GM19455 (cell line): Measurements from ENCODE around the gene PLXNA2.

Experiments
- ATAC-seq: cut with Tn5 transposase; IDR thresholded peaks from one replicate; pipeline ENCODE4 v1.9.1; 2021; ENCODE audit not compliant: unreplicated experiment

The PLXNA2 gene

GRCh38 chr1:208101661-208102431 lies 142.3 kb downstream of the PLXNA2 start:
- ATAC-seq = no peak

GRCh38 chr1:208100906-208101305 lies 143.3 kb downstream of the PLXNA2 start:
- no peak for ATAC-seq

DNA sequence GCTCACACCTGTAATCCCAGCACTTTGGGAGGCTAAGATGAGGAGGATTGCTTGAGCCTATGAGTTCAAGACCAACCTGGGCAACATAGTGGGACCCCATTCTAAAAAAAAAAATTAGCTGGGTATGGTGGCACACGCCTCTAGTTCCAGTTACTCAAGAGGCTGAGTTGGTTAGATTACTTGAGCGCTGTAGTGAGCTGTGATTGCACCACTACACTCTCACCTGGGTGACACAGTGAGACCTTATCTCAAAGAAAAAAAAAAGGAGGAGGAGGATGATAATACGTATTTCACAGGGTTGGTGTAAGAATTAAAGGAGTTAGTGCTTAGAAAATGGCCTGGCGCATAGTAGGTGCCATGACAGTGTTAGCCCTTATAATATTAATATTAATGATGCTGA lies 144.1 kb downstream of the PLXNA2 start:
- ATAC-seq = no peak

DNA sequence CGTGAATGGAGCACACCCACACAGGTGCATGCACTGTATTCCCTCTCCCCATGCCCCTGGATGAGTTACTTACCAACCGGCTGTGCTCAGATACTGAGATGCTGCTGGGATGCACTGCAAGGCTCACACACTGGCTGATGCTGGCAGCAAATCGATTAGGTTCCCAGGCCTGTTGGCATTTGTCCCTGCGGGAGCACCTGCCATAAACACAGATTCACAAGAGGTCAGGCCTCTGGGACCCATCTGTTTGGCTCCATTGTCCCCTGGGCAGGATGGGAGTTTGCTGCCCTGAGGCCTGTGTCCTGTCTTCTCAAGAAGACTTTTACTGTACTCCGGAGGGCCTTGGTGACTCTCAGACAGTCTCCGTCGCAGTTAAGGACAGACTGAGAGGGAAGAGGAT lies 145.4 kb downstream of the PLXNA2 start:
- ATAC-seq = no peak

GRCh38 chr1:208093754-208094719 lies 150.1 kb downstream of the PLXNA2 start:
- no peak for ATAC-seq

DNA sequence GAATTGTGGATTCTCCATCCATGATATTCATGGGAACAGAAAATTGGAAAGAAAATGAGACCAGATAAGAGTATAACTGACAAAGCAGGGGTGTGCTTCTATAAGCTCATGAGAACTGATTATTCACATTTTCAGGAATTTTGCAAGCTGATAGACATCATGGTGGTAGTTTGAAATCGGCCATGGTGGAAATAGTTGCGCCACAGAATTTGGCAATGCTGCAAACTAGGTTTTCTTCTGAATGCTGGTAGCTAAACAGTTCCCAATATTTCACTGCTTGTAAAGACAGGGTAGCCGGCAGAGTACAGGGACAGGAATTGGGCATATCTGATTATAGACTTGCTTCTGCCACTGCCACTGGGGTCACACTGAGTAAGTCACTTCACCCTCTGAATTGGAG lies 151.1 kb downstream of the PLXNA2 start:
- ATAC-seq = no peak

DNA sequence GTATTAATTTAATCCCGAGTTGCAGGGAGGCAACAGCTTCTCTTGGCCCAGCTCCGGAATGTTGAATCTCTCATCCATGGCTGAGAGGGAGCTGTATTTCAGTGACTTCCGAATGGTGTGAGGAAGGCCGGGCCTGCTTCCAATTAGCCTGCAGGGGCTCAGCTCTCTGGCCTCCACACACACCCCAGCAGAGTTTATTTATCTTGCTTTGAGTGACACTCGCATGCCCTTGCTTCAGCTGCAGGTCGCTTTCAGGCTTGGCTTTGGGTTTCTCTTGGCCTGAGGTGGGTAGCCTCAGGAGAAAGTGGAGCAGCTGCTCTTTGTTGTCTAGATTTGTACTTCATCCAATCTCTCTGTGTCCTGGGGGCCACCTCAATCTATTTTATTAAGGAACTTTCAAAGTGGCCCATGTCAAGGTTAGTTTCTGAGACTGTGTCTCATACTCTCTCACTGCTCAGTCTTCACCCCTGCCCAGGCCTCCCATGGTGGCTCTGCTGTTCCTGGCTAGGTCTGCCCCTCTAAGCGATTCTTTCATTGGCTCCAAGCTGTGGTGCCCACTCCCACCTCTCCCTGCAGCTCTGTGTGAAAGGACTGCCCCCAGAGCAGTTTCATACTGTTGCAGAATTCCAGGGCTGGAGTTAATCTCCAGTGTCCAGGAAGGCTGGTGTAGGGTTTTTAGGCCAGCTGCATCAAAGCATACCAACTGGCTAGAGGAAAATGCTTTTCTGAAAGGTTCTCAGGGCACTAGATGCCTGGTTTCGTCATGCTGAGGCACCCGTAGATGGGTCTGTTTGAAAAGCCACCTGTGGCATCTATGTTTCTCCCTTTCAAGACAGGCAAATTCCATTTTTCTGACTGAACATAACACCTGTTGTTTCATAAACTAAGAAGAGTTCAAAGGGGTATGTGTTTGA lies 153.5 kb downstream of the PLXNA2 start:
- no peak for ATAC-seq

- no peak for ATAC-seq
These were observed 154.3 kb downstream of the PLXNA2 start for GRCh38 chr1:208089761-208090370.

DNA sequence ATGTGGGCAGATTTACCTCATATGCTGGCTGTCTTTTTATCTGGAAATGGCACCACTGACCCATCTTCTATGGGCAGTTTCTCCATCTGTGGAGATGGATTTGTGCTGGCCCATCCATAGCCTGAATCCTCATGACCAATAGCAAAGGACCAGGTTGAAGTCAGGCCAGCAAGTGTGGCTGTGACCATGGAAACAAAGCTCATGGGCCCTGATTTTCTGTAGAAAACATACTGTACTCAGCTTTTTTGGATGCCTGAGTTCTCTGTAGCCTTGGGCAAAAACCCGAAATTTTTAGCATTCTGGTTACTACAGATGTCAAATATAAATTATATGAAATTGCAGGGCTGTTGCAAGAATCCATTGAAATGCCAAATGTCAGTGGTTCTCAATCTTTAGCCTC lies 155.0 kb downstream of the PLXNA2 start:
- ATAC-seq = no peak

GRCh38 chr1:208088319-208088718 lies 155.9 kb downstream of the PLXNA2 start:
- no peak for ATAC-seq

DNA sequence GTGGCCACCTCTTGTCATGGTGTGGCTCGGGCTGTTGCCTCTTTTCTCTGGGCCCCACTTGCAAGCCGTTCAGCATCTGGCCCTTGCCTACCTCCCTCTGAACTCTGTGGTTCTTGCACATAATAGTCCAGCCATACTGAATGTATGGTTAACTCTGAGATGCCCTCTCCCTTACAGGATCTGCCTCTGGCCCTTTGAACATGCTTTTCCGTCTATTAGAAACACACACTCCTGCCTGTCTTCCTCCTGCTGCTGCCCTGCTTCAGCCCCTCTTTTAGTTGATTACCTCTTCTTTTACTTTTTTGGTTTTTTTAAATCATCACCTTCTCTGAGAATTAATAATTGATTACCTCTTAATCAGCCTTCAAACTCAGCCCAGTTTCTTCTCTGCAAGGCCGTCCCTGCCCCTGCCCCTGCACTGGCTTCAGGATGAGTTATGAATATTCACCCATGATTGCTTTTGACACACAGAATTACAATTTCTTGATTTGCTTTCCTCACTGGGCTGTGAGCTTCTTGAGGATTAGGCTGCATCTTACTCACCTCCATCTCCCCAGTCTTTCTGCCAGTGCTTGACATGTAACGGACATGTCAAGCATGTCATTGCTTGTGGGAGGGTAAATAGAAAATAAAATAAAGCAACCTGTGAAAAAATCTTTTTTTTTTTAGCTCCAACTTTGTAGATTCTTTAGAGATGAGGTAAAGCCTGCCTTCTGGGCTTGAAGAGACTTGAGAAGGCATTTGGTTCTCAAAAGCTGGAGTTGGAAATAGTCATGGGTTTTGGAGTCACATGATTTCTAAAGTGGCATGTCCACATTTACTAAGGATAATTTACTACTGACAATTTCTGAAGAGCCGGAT lies 158.3 kb downstream of the PLXNA2 start:
- ATAC-seq = no peak

GRCh38 chr1:208084764-208085163 lies 159.4 kb downstream of the PLXNA2 start:
- ATAC-seq = no peak

DNA sequence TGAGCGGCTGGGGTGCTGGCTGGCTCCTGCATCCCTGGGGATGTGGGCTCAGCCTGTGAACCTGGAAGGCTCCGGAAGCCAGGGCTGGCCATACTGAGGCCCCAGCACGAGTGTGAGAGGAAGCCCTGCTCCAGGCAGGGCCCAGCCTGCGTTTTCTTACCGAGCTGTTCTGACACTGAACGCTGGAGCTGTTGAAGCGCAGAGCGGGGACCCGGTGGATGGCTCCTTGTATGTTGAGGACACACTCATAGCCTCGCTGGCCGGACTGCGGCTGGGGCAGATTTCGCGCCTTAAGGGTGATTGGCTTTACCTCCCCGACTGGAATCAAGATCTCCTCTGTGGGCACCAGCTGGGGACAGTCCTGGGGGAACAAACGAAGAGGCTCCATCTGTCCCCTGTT lies 160.0 kb downstream of the PLXNA2 start:
- no peak for ATAC-seq

- no peak for ATAC-seq
These were observed 160.5 kb downstream of the PLXNA2 start for GRCh38 chr1:208083715-208084085.

DNA sequence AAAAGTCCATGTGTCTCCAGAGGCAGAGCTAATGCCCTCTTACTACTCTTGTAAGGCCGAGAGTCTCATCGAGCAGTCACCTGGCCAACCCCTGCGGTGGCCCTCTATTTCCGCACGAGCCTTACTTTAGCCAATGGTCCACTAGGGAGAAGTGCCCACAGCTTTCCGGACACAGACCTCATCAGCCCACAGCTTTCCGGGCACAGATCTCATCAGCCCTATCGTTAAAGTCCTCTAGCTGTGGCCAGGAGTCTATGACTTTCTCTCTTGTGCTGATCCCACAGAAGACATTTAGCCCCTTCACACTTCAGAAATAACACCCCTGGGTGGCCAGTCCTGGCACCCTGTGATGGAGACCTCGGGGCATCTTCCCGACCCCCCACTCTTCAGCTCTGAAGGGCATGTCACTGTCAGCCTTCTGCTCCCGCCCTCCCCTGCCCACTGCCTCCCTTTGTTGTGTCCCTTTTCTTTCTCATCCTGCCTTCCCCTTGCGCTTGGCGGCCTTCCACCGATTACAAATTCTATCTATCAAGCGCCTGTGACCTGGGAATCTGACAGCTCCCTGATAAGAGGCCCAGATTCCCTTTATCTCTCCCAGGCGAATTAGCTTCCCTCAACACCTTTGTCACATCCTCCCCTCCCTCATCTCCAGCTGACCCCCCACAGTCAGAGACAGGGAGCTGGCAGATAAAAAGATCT lies 161.0 kb downstream of the PLXNA2 start:
- ATAC-seq = no peak

GRCh38 chr1:208081972-208082371 lies 162.2 kb downstream of the PLXNA2 start:
- ATAC-seq = no peak

GRCh38 chr1:208080396-208081286 lies 163.5 kb downstream of the PLXNA2 start:
- no peak for ATAC-seq

- ATAC-seq = no peak
These were observed 165.0 kb downstream of the PLXNA2 start for GRCh38 chr1:208079161-208079560.
